Testis (tissue), 3 donors: Measurements from ENCODE around the gene SYNPR. TPM values are rescaled to one million over a fixed set of nuclear protein-coding genes. Genes with fewer than 3 reads are reported as not detected.

Source experiments
- DNase-seq: peaks from one replicate; pipeline ENCODE4 v3.0.0-alpha.2; 2019
- H3K27ac ChIP-seq, 2 donors: fragments of 200-600 bp; sonication (generic); one replicate each; pipeline ENCODE4 v1.5.1; 2019
- H3K27me3 ChIP-seq: fragments of 200-600 bp; sonication (generic); one replicate; pipeline ENCODE4 v1.5.1; 2019
- H3K36me3 ChIP-seq: fragments of 200-600 bp; sonication (generic); one replicate; pipeline ENCODE4 v1.5.1; 2017; ENCODE audit warnings: low read depth; ENCODE audit errors: missing control alignments
- H3K4me1 ChIP-seq: fragments of 200-600 bp; sonication (generic); one replicate; pipeline ENCODE4 v1.5.1; 2019
- H3K4me3 ChIP-seq, 2 donors: fragments of 200-600 bp; sonication (generic); one replicate each; pipeline ENCODE4 v1.5.1; 2017 to 2019
- H3K9me3 ChIP-seq: fragments of 200-600 bp; sonication (generic); one replicate; pipeline ENCODE4 v1.5.1; 2017
- CTCF ChIP-seq, 3 experiments: fragments of 450-650 bp in 2 of 3; fragments of 200-600 bp in 1 of 3; sonication (generic) in 1 of 3; IDR thresholded peaks; one replicate each; pipeline ENCODE4 v1.5.1; 2016 to 2019; ENCODE audit warnings: antibody characterized with exemption in 3 of 3, mild to moderate bottlenecking in 2 of 3, moderate library complexity in 1 of 3
- POLR2A ChIP-seq: fragments of 450-650 bp; IDR thresholded peaks from one replicate; pipeline ENCODE4 v1.6.1; 2017; ENCODE audit warnings: antibody characterized with exemption, mild to moderate bottlenecking, moderate library complexity
- WGBS, 2 donors: methylation state at CpG; one replicate each; pipeline ENCODE4 v1.1.5; 2018; 5-methylcytosine and 5-hydroxymethylcytosine counted together
- intact Hi-C: fragments of 100-400 bp; cut with DNase I; formaldehyde crosslinking; loops from one replicate; pipeline ENCODE4 v1.15.1; 2023; ENCODE audit warnings: low total_unique reads
- polyA plus RNA-seq: library from polyadenylated mRNA; stranded (reverse); fragments of 350-450 nt; fragmentation: Illumina TruSeq; extraction: RNeasy Lipid Tissue Mini Kit (QIAGEN cat#74804); gene quantifications from one replicate; pipeline ENCODE4 v1.2.3, GENCODE V29; 2014; ENCODE audit warnings: low read depth, low replicate concordance; ENCODE audit not compliant: insufficient read depth
- total RNA-seq, 2 donors: library from RNA; depleted of rRNA; stranded (reverse); fragments of >200 nt; gene quantifications; one replicate each; pipeline ENCODE4 v1.2.3, GENCODE V29; 2016

SYNPR gene
- total and polyA plus RNA-seq, 3 donors from 2014 or later, result not detected

- Histone ChIP-seq H3K27me3 (no peaks in the 10 kb centered on the region), H3K4me3 (no peak overlapping the region), H3K27ac (no peak overlapping the region), H3K36me3 (no peaks in the 10 kb centered on the region), H3K4me1 (no peaks in the 10 kb centered on the region), H3K9me3 (no peaks in the 10 kb centered on the region)
- WGBS, 2 donors, result 93 to 94% methylated on average over 3 of the region's 3 CpGs
- DNase-seq, result no peak
- intact Hi-C loops, result no loop called here
- TF ChIP-seq POLR2A (no peak), CTCF (IDR thresholded peaks at IDR 0.05) (no peak)
These were observed 53.4 kb downstream of the SYNPR start for GRCh38 chr3:63331520-63331919.

GRCh38 chr3:63333815-63334214, 55.7 kb downstream of the SYNPR start:
- 78 to 89% methylated on average over 1 of the region's 1 CpG for WGBS, 2 donors
- Histone ChIP-seq H3K36me3 (no peaks in the 10 kb centered on the region), H3K4me1 (no peaks in the 10 kb centered on the region), H3K27ac (no peak overlapping the region), H3K4me3 (no peak overlapping the region), H3K27me3 (no peaks in the 10 kb centered on the region), H3K9me3 (no peaks in the 10 kb centered on the region)
- no peak for DNase-seq
- no peak for TF ChIP-seq POLR2A
- peak in 1 of 3 experiments; percentile 27 for TF ChIP-seq CTCF (IDR thresholded peaks at IDR 0.05)
- intact Hi-C loops, result no loop called here

GRCh38 chr3:63338351-63338750, 60.2 kb downstream of the SYNPR start:
- no peaks in the 10 kb centered on the region for H3K27me3 ChIP-seq
- intact Hi-C loops, result no loop called here
- no peaks in the 10 kb centered on the region for H3K36me3 ChIP-seq
- WGBS, 2 donors, result 44 to 58% methylated on average over 2 of the region's 2 CpGs
- no peak overlapping the region for H3K27ac ChIP-seq
- no peak for DNase-seq
- TF ChIP-seq CTCF (IDR thresholded peaks at IDR 0.05) (no peak), POLR2A (no peak)
- no peaks in the 10 kb centered on the region for H3K4me1 ChIP-seq
- H3K9me3 ChIP-seq, result no peaks in the 10 kb centered on the region
- no peak overlapping the region for H3K4me3 ChIP-seq

GRCh38 chr3:63343674-63344073, 65.6 kb downstream of the SYNPR start:
- no peaks in the 10 kb centered on the region for H3K9me3 ChIP-seq
- intact Hi-C loops, result no loop called here
- no peak overlapping the region for H3K27ac ChIP-seq
- TF ChIP-seq CTCF (IDR thresholded peaks at IDR 0.05) (no peak), POLR2A (no peak)
- H3K4me3 ChIP-seq, result no peak overlapping the region
- DNase-seq, result peak; percentile 49
- H3K4me1 ChIP-seq, result no peaks in the 10 kb centered on the region
- H3K36me3 ChIP-seq, result no peaks in the 10 kb centered on the region
- 20 to 24% methylated on average over 9 of the region's 9 CpGs for WGBS, 2 donors
- no peaks in the 10 kb centered on the region for H3K27me3 ChIP-seq

GRCh38 chr3:63344661-63345060, 66.6 kb downstream of the SYNPR start:
- Histone ChIP-seq H3K4me3 (no peak overlapping the region), H3K27me3 (no peaks in the 10 kb centered on the region), H3K9me3 (no peaks in the 10 kb centered on the region), H3K27ac (no peak overlapping the region), H3K4me1 (no peaks in the 10 kb centered on the region), H3K36me3 (no peaks in the 10 kb centered on the region)
- WGBS, 2 donors, result 63 to 75% methylated on average over 3 of the region's 3 CpGs
- TF ChIP-seq POLR2A (no peak), CTCF (IDR thresholded peaks at IDR 0.05) (no peak)
- intact Hi-C loops, result no loop called here
- no peak for DNase-seq
